DND-41 (cell line): ENCODE data around the gene TSC2.

Source experiments
- ATAC-seq: fragments of 200-7000 bp; cut with Tn5 transposase; 3 replicates; pipeline ENCODE4 v1.9.1; 2021; ENCODE audit warnings: low read depth; ENCODE audit not compliant: insufficient read depth
- DNase-seq: peaks from one replicate; pipeline ENCODE4 v3.0.0-alpha.2; 2020
- H2AFZ ChIP-seq: 2 replicates; pipeline ENCODE4 v1.6.0; 2012; ENCODE audit warnings: low read depth, low read length
- H3K27ac ChIP-seq: 2 replicates; pipeline ENCODE4 v1.5.1; 2012; ENCODE audit warnings: low read length, inconsistent platforms
- H3K27me3 ChIP-seq: fragments of 200-600 bp; sonication (generic); 2 replicates; pipeline ENCODE4 v1.6.0; 2012; ENCODE audit warnings: low read length, mild to moderate bottlenecking, inconsistent platforms; ENCODE audit not compliant: insufficient read depth, poor library complexity
- H3K36me3 ChIP-seq: 2 replicates; pipeline ENCODE4 v1.5.1; 2012; ENCODE audit warnings: low read length, inconsistent platforms; ENCODE audit not compliant: insufficient read depth
- H3K4me1 ChIP-seq: 2 replicates; pipeline ENCODE4 v1.5.1; 2012; ENCODE audit warnings: mild to moderate bottlenecking, low read length; ENCODE audit not compliant: insufficient read depth
- H3K4me2 ChIP-seq: 2 replicates; pipeline ENCODE4 v1.6.0; 2012; ENCODE audit warnings: mild to moderate bottlenecking, moderate library complexity, low read length, inconsistent platforms; ENCODE audit not compliant: insufficient read depth
- H3K4me3 ChIP-seq, 2 experiments: fragments of 200-600 bp in 1 of 2; shearing (Covaris generic) in 1 of 2; 2 replicates each; pipeline ENCODE4 v1.5.1; 2012 to 2016; ENCODE audit warnings: inconsistent platforms in 2 of 2, low read length in 2 of 2, mild to moderate bottlenecking in 2 of 2, low read depth in 1 of 2, moderate library complexity in 1 of 2
- H3K79me2 ChIP-seq: 2 replicates; pipeline ENCODE4 v1.6.0; 2012; ENCODE audit warnings: low read length, inconsistent platforms; ENCODE audit not compliant: insufficient read depth
- H3K9ac ChIP-seq: 2 replicates; pipeline ENCODE4 v1.6.0; 2012; ENCODE audit warnings: low read depth, mild to moderate bottlenecking, inconsistent platforms, low read length, moderate library complexity
- H3K9me3 ChIP-seq: 2 replicates; pipeline ENCODE4 v1.5.1; 2012; ENCODE audit warnings: low read length, moderate library complexity, mild to moderate bottlenecking, inconsistent platforms; ENCODE audit not compliant: insufficient read depth, severe bottlenecking
- H4K20me1 ChIP-seq: 2 replicates; pipeline ENCODE4 v1.6.0; 2012; ENCODE audit warnings: low read length; ENCODE audit not compliant: insufficient read depth
- EZH2 ChIP-seq: IDR thresholded peaks from 3 replicates; pipeline ENCODE4 v1.6.1; 2012; ENCODE audit warnings: borderline replicate concordance, low read depth, mild to moderate bottlenecking, moderate library complexity, low read length, inconsistent platforms; ENCODE audit not compliant: severe bottlenecking
- TF ChIP-seq, protein P1 (sequence below): IDR thresholded peaks from 2 replicates; pipeline ENCODE4 v1.5.1; 2012; ENCODE audit warnings: borderline replicate concordance, low read length, moderate library complexity, mild to moderate bottlenecking; ENCODE audit not compliant: poor library complexity, severe bottlenecking; ENCODE audit errors: extremely low read depth

The TSC2 gene

DNA sequence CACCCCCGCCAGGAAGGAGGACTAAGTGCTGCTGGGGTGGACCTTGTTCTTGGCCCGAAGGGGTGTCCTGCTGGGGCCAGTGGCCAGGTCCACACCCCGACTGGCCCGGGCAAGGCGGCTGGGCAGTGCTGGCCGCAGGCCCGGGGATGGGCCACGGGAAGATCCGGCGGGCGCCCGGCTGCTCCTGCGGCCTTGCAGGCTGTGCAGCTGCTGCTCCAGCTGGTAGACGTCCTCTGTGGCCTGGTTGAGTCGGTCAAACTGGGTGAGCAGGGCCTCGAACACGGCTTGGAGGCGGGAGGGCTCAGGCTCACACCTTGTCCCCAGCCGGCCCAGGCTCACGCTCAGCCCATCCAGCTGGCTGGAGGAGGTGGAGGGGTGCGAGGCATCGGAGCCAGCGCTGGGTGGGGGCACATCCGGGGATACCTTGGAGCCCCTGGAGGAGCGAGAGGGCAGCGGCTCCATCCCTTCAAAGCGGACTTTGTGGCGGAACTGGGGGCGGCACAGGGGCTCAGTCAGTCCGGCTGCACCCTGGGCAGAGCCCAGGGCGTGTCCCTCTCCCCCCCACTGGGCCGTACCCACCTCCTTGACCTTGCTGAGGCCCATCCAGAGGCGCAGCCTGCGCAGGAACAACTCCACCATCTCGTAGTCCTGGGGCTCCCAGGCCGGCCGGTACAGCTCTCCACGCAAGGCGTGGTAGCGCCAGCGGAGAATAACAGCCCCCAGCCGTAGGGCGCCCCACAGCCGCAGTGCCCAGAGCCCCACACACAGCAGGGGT lies 42.1 kb downstream of the TSC2 start:
- Histone ChIP-seq H3K79me2 (no peaks in the 10 kb centered on the region), H3K9ac (no peak overlapping the region), H3K27me3 (no peaks in the 10 kb centered on the region), H4K20me1 (peaks cover 16% of the 10 kb centered on the region), H3K36me3 (peaks cover 93% of the 10 kb centered on the region), H3K4me3 (no peak overlapping the region), H3K4me2 (no peak overlapping the region), H3K4me1 (no peaks in the 10 kb centered on the region), H2AFZ (no peak overlapping the region), H3K9me3 (no peaks in the 10 kb centered on the region), H3K27ac (no peak overlapping the region)
- DNase-seq (no peak), ATAC-seq (no peak)
- TF ChIP-seq, protein P1, sequence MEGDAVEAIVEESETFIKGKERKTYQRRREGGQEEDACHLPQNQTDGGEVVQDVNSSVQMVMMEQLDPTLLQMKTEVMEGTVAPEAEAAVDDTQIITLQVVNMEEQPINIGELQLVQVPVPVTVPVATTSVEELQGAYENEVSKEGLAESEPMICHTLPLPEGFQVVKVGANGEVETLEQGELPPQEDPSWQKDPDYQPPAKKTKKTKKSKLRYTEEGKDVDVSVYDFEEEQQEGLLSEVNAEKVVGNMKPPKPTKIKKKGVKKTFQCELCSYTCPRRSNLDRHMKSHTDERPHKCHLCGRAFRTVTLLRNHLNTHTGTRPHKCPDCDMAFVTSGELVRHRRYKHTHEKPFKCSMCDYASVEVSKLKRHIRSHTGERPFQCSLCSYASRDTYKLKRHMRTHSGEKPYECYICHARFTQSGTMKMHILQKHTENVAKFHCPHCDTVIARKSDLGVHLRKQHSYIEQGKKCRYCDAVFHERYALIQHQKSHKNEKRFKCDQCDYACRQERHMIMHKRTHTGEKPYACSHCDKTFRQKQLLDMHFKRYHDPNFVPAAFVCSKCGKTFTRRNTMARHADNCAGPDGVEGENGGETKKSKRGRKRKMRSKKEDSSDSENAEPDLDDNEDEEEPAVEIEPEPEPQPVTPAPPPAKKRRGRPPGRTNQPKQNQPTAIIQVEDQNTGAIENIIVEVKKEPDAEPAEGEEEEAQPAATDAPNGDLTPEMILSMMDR, result no peak
- no peak for TF ChIP-seq EZH2

DNA sequence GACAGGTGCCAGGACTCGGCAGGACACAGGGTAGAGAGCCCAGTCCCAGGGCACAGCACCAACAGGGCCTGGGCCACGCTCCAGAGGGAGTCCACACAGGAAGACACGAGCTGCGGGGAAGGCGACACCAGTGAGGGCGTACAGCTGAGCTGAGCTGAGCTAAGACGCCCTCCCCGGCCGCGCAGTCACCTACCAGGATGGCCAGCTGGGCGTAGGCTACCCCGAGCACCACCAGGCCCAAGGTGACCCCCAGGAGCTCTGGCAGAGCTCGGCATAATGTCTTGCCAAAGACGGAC lies 42.6 kb downstream of the TSC2 start:
- ATAC-seq, result no peak
- peaks cover 89% of the 10 kb centered on the region for H3K36me3 ChIP-seq
- no peaks in the 10 kb centered on the region for H3K79me2 ChIP-seq
- H2AFZ ChIP-seq, result no peak overlapping the region
- H3K27ac ChIP-seq, result no peak overlapping the region
- no peak overlapping the region for H3K9ac ChIP-seq
- TF ChIP-seq, protein P1, result no peak
- no peak for TF ChIP-seq EZH2
- H3K4me2 ChIP-seq, result no peak overlapping the region
- H3K9me3 ChIP-seq, result no peaks in the 10 kb centered on the region
- peaks cover 16% of the 10 kb centered on the region for H4K20me1 ChIP-seq
- no peaks in the 10 kb centered on the region for H3K4me1 ChIP-seq
- no peak overlapping the region for H3K4me3 ChIP-seq
- no peak for DNase-seq
- H3K27me3 ChIP-seq, result no peaks in the 10 kb centered on the region

DNA sequence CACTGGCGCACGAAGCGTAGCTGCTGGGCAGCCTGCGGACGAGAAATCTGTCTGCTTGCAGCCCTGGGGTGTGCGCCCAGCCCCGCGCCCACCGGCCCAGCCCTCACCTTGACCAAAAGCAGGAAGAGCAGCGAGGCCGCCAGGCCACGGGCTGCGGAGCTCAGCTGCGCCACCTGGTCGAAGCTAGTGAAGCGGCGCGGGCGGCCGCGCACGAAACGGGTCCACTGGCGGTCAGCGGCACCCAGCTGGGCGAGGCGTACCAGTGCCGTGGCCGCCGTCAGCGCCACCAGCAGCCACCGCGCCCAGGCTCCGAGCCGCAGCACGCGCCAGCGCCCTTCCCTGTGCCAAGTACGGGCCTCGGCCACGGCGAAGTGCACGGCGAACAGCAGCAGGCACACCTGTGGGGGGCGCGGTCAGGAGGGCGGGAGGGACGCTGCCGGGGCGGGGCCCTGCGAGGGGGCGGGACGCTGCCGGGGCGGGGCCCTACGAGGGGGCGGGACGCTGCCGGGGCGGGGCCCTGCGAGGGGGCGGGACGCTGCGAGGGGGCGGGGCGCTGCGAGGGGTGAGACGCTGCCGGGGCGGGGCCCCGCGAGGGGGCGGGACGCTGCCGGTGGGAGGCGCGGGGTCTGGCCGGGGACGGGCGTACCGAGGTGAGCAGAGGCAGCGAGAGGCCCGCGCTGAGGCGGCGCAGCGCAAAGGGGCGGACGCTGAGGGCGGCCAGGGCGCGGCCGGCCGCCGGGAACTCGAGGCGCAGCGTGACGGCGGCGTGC lies 43.2 kb downstream of the TSC2 start:
- TF ChIP-seq, protein P1, result no peak
- no peak for TF ChIP-seq EZH2
- H4K20me1 ChIP-seq, result peaks cover 16% of the 10 kb centered on the region
- H2AFZ ChIP-seq, result no peak overlapping the region
- no peaks in the 10 kb centered on the region for H3K27me3 ChIP-seq
- H3K79me2 ChIP-seq, result no peaks in the 10 kb centered on the region
- no peak overlapping the region for H3K27ac ChIP-seq
- H3K9ac ChIP-seq, result no peak overlapping the region
- H3K4me3 ChIP-seq, result no peak overlapping the region
- H3K9me3 ChIP-seq, result no peaks in the 10 kb centered on the region
- H3K4me2 ChIP-seq, result no peak overlapping the region
- no peak for ATAC-seq
- no peak for DNase-seq
- peaks cover 89% of the 10 kb centered on the region for H3K36me3 ChIP-seq
- no peaks in the 10 kb centered on the region for H3K4me1 ChIP-seq
